Fibroblast of villous mesenchyme (primary cell): ENCODE measurements around the gene NGDN. TPM values are rescaled to one million over a fixed set of nuclear protein-coding genes. Genes with fewer than 3 reads are reported as not detected.

Experiments used
- DNase-seq: peaks from one replicate; pipeline ENCODE4 v3.0.0-alpha.2; 2010; ENCODE audit warnings: low read depth
- H3K4me3 ChIP-seq: 2 replicates; pipeline ENCODE4 v1.5.1; 2011; ENCODE audit warnings: low read depth, mild to moderate bottlenecking, low read length
- CTCF ChIP-seq: IDR thresholded peaks from 2 replicates; pipeline ENCODE4 v1.5.1; 2012; ENCODE audit warnings: low read depth, mild to moderate bottlenecking, low read length; ENCODE audit not compliant: insufficient read depth
- total RNA-seq: library from RNA; depleted of rRNA; stranded (reverse); fragments of >200 nt; gene quantifications from 2 replicates; pipeline ENCODE4 v1.2.3, GENCODE V29; 2012

Gene NGDN
- total RNA-seq, 1 donor = 41.9 TPM

DNA sequence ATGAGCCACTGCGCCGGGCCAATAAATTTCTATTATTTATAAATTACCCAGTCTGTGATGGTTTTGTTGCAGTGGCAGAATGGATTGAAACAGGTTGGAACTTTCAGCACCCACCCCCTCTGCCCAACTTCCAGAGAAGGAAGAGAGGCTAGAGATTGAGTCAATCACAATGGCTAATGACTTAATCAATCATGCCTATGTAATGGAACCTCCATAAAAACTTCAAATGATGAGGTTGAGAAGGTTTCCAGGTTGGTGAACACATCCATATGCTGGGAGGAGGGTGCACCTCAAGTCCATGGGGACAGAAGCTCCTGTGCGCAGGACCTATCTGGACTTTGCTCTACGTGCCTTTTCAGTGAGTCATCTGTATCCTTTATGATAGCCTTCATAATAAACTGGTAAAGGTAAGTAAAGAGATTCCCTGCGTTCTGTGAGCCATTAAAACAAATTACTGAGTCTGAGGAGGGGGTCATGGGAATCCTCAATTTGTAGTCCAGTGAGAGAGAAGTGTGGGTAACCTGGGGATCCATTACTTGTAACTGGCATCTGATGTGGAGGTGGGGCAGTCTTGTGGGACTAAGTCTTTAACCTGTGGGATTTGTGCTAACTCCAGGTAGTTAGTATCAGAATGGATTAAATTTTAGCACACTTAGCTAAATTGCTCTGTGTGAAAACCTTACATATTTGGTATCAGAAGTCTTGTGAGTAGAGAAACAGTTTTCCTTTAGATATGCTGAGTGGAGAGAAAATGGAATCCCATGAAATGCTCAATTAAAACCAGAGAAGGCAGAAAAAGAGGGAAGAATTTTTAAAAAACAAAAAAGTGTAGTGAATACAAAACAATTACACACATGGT, 11.7 kb upstream of the NGDN start:
- TF ChIP-seq CTCF = no peak
- DNase-seq = no peak
- no peak overlapping the region for H3K4me3 ChIP-seq

DNA sequence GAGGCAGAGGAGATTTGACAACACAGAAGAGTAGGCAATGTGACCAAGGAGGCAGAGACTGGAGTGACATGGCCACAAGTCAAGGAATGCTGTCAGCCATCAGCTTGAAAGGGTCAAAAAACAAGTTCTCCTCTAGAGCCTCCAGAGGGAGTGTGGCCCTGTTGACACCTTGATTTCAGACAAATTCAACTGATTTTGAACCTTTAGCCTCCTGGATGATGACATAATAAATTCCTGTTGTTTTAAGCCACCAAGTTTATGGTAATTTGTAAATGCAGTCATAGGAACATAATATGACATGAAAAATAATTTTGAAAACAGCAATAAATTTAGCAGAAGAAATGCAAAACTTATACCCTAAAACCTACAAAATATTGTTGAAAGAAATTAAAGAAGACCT, 8.5 kb upstream of the NGDN start:
- H3K4me3 ChIP-seq = no peak overlapping the region
- TF ChIP-seq CTCF = no peak
- DNase-seq = no peak

DNA sequence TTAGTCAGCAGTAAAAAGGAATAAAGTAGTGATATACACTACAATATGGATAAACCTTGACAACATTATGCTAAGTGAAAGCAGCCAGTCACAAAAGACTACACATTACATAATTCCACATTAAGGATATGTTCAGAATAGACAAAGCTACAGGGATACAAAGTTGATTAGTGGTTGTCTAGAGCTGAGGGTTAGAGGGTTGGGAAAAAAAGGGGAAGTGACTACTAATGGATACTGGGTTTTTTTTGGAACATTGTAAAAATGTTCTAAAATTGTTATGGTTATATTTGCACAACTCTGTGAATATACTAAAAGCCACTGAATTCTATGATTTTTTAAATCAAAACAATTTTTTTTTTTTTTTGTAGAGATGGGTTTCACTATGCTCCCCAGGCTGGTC, 4.8 kb upstream of the NGDN start:
- TF ChIP-seq CTCF = no peak

DNA sequence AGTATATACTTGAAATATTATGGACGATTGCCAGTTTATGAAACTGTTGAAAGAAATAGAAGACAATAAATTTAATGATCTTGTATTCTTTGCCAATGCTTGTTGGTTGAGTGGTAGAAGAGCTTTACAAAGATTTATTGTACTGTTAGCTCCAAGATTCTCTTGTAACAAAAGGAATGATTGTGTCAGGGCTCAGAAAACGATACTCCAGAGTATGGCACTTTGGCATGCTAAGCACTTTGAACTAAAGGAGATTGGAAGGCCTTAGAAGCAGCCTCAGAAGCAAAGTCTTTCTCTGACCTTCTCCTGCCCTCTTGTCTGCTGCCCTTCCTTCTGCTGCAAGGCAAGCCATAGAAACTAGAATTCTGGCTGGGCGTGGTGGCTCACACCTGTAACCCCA, 4.2 kb upstream of the NGDN start:
- no peak for TF ChIP-seq CTCF
- H3K4me3 ChIP-seq = no peak overlapping the region
- no peak for DNase-seq

More for the DNA sequence above, 4.8 kb upstream of the NGDN start:
- H3K4me3 ChIP-seq = no peak overlapping the region
- DNase-seq = no peak

- no peak for DNase-seq
- peak overlapping the region; percentile 58 for H3K4me3 ChIP-seq
- no peak for TF ChIP-seq CTCF
These were observed 788 bp upstream of the NGDN start for GRCh38 chr14:23468704-23469126.

DNA sequence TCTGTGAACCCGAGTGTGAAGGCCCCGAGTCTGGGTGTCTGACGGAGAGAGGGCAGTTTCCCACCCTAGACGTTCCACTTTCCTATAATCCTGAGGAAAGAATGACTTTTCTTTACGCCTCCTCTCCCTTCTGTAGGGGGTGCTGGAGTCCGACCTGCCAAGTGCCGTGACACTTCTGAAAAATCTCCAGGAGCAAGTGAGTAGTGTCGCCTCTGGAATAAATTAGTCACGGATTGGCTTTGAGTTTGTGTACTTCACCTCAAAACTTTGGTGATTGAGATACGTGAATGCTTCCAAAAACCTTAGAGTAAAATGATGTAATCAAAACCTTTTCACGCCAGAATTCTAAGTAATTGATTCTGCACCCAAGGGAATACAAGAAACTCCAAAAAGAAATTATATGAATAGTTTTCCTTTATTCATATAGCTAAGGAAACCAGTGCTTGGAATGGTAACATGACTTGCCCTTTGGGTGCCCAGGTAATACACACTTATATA, 452 bp downstream of the NGDN start:
- DNase-seq = no peak
- no peak for TF ChIP-seq CTCF
- H3K4me3 ChIP-seq = peak overlapping the region; percentile 92

DNA sequence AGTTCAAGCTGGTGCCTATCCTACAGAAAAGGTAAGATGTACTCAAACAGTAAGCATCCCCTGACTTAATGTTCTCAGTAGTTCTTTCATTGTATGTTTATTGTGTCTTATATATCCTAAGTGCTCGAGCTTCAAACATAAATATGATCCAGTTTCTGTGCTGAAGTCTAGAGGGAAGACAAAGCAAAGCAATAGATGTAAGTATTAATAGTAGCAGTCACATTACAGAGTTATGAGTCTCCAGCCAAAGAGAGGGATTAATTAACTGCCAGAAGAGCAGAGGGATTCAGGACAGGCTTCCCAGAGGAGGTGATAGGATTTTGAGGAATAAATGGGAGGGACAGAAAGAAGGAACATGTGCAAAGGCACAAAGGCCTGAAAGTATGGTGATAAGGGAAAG, 1.4 kb downstream of the NGDN start:
- no peak overlapping the region for H3K4me3 ChIP-seq
- no peak for TF ChIP-seq CTCF
- DNase-seq = no peak
